GM19239 (cell line): ENCODE measurements around the gene PRKCI.
"Not testable (repeated sequence)": the region's sequence is repeated elsewhere in the genome, so short reads cannot be mapped to it uniquely, and the experiment has no call there.

Experiments used
- DNase-seq: peaks from one replicate; pipeline ENCODE4 v3.0.0; 2011; ENCODE audit warnings: low spot score; ENCODE audit not compliant: insufficient read length
- FAIRE-seq: peaks from 2 replicates; lab custom pipeline; 2011; peaks lifted over from hg19 to GRCh38; lab: Jason Lieb, UNC

Gene PRKCI

GRCh38 chr3:170277833-170278580 is 55.8 kb downstream of the PRKCI start:
- peak; percentile 69 for FAIRE-seq
- no peak for DNase-seq

- DNase-seq (no peak), FAIRE-seq (no peak)
Observed at GRCh38 chr3:170278627-170279026, 56.4 kb downstream of the PRKCI start.

GRCh38 chr3:170290194-170290593 is 68.0 kb downstream of the PRKCI start:
- no peak for DNase-seq

DNA sequence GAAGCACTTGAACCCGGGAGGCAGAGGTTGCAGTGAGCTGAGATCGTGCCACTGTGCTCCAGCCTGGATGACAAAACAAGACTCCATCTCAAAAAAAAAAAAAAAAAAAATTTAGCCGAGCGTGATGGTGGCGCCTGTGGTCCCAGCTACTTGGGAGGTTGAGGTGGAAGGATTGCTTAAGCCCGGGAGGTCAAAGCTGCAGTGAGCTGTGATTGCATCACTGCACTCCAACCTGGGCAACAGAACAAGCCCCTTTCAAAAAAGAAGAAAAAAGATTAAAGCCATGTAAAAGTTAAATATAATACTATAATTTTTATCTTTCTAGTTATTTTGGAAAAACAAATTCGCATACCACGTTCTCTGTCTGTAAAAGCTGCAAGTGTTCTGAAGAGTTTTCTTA is 73.4 kb downstream of the PRKCI start:
- no peak for FAIRE-seq
- DNase-seq, result no peak

More at GRCh38 chr3:170290194-170290593, 68.0 kb downstream of the PRKCI start:
- no peak for FAIRE-seq

GRCh38 chr3:170296703-170297102 is 74.5 kb downstream of the PRKCI start:
- FAIRE-seq, result no peak

DNA sequence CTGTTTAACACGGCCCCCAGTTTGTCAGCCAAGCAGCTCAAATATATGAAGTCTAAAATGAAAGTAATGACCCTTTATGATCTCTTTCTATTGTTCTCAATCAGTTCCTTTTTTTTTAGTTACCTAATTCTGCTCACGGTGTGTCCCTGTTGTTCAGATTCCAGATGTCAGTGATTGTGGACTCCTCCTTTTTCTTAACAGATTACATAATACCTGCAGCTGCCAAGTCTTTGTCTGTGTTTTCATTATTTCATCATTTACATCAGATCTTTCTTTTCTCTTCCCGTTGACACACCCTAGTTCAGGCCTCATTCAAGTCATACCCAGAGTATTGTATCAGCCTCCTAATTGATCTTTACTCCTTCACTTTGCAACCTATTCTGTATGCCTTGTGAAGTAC is 79.2 kb downstream of the PRKCI start:
- no peak for FAIRE-seq
- no peak for DNase-seq

More at GRCh38 chr3:170296703-170297102, 74.5 kb downstream of the PRKCI start:
- DNase-seq, result no peak

- no peak for DNase-seq
Observed at GRCh38 chr3:170302008-170302407, 79.8 kb downstream of the PRKCI start.

DNA sequence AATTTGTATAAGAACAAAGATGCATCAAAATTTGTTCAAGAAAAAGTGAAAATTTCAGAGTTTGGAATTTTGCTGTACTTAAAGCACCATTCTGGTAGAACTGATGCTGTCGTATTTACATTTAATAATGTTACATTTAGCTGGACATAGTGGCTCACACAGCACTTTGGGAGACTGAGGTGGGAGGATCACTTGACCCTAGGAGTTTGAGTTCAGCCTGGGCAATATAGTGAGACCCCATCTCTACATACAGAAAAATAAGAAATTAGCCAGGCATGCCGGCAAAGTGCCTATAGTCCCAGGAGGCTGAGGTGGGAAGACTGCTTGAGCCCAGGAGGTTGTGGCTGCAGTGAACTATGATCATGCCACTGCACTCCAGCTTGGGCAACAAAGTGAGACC is 83.8 kb downstream of the PRKCI start:
- DNase-seq, result no peak
- no peak for FAIRE-seq

More at GRCh38 chr3:170302008-170302407, 79.8 kb downstream of the PRKCI start:
- no peak for FAIRE-seq

- no peak for FAIRE-seq
- DNase-seq, result no peak
Observed at GRCh38 chr3:170307671-170308405, 85.6 kb downstream of the PRKCI start.

DNA sequence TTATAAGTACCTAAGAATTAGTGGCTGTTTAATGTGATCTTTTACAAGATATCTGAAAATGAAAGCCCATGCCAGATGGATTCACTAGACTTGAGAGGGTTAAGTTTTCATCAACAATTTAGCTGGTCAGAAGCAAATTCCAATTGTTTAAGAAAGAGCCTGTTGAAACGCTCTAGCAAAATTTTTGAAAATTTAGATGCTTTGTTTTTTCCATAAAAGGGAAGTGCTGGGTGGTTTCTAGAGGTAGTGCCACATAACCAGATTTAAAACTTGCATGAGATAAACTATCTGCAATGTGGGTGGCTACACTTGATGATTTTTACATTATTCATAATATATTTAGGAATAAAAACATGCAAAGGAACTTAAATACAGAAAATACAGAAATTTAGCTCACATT is 86.8 kb downstream of the PRKCI start:
- no peak for DNase-seq
- no peak for FAIRE-seq

- DNase-seq (no peak), FAIRE-seq (no peak)
Observed at GRCh38 chr3:170317954-170318353, 95.7 kb downstream of the PRKCI start.

GRCh38 chr3:170320461-170321121 is 98.4 kb downstream of the PRKCI start:
- DNase-seq, result no peak
- FAIRE-seq, result no peak

DNA sequence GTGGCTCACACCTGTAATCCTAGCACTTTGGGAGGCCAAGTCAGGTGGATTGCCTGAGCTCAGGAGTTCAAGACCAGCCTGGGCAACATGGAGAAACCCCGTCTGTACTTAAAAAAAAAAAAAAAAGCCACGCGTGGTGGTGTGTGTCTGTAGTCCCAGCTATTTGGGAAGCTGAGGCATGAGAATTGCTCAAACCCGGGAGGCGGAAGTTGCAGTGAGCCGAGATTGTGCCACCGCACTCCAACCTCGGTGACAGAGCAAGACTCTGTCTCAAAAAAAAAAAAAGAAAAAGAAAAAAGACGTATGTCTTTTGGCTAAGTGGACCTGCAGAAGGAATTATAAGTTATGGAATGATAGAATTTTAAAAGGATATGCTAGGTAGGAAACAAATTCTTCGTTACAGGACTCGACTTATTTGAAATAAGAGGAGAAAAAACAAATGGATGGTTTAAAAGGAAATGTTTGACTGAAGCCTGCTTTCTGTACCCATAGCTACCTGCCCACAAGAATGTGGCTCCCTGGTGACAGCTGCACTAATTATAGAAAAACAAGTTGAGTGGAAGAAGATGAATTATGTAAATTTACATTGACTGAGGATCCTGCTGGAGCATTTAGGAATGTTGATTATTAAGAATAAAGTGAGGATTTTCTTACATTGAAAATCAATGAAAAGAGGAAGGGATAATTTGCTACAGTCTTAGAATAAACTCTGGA is 99.3 kb downstream of the PRKCI start:
- FAIRE-seq, result no peak
- DNase-seq, result no peak

DNA sequence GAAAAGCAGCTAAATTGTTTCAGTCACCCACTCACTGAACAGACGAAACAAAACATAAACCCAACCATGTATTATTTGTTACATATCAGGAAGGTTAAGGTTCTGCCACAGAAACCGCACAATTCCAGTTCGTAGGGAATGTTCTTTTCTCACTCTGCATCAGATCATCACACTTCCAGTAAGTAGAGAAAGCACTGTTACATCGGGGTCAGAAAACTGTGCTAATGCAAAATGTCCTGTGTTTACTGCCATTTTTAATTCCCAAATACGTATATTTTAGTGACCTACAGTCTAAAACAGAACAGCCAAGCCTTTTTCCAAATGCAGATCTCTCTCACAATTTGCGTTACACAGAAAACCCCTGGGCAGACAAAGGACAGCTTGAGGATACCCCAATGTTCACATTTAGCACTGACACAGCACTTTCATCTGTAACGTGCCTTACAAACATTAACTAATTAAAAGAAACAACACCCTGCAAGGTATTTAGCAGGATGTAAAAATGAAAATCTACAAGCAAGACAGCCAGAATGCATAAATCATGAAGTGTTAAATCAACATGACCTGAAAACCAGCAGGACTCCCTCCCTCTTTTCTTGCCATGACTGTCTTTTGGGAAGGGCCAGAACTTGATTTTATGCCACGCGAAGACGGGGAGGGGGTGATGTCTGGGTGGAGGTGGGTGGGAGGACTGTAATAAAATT is 100.5 kb downstream of the PRKCI start:
- DNase-seq, result no peak
- FAIRE-seq, result no peak

GRCh38 chr3:170323331-170323730 is 101.1 kb downstream of the PRKCI start:
- FAIRE-seq (no peak), DNase-seq (no peak)

DNA sequence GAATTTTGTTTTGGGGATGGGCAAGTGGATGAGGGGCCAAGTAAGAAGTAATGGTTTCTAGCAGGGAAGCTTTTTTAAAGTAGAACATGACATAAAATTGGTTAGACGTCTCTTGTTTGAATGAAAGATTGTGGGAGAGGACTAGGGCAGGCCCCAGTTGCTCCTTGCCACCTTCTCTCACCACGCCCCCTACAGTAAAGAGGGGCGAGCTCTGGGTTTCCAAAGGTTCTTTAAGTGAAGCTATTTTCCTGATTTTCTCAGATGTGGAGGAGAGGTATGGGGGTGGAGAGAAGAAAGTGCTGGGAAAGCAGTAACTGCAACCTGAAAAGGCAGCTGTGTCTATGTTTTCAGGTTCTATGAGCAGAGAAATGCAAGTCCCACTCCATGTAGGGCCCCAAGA is 102.7 kb downstream of the PRKCI start:
- DNase-seq, result no peak
- no peak for FAIRE-seq

- DNase-seq (no peak), FAIRE-seq (no peak)
Observed at GRCh38 chr3:170327040-170327808, 105.0 kb downstream of the PRKCI start.

DNA sequence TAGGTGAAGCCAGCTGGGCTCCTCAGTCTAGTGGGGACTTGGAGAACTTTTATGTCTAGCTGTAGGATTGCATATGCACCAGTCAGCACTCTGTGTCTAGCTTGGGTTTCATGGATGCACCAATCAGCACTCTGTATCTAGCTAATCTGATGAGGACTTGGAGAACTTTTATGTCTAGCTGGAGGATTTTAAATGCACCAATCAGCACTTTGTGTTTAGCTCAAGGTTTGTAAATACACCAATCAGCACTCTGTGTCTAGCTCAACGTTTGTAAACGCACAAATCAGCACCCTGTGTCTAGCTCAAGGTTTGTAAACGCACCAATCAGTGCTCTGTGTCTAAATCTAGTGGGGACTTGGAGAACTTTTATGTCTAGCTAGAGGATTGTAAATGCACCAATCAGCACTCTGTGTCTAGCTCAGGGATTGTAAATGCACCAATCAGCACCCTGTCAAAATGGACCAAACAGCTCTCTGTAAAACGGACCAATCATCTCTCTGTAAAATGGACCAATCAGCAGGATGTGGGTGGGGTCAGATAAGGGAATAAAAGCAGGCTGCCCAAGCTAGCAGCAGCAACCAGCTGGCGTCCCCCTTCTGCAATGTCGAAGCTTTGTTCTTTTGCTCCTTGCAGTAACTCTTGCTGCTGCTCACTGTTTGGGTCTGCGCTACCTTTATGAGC is 105.8 kb downstream of the PRKCI start:
- DNase-seq, FAIRE-seq: not testable (repeated sequence)

DNA sequence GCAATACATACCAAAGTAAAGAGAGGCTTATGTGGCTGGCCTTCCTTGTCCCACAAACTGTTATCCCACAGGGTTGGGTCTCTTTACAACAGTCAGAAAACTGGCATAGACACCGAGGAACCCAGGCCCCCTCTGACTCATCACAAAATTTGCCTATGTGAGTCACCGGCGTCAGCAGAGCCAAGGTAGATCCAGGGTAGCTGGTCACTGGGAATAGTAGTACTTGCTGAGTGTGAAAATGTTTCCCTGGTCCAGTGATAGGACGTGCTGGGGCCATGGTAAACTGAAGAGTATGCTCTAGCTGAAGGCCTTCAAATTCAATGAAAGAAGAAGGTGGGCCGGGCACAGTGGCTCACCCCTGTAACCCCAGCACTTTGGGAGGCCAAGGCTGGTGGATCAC is 108.1 kb downstream of the PRKCI start:
- no peak for DNase-seq
- no peak for FAIRE-seq
